AG10803 (cell line): Measurements from ENCODE around the gene KCMF1.

Experiments used
- DNase-seq: peaks from one replicate; pipeline ENCODE4 v3.0.0; 2010; ENCODE audit warnings: low read depth
- H3K4me3 ChIP-seq: 2 replicates; pipeline ENCODE4 v1.5.1; 2011; ENCODE audit warnings: mild to moderate bottlenecking, low read length, control low read depth
- CTCF ChIP-seq: conservative IDR thresholded peaks from 2 replicates; pipeline ENCODE4 v1.5.1; 2011; ENCODE audit warnings: mild to moderate bottlenecking, low read length, control low read depth, inconsistent platforms

KCMF1 gene

GRCh38 chr2:85001595-85001994 lies 30.6 kb downstream of the KCMF1 start:
- no peak for DNase-seq
- no peak for TF ChIP-seq CTCF
- no peak overlapping the region for H3K4me3 ChIP-seq

DNA sequence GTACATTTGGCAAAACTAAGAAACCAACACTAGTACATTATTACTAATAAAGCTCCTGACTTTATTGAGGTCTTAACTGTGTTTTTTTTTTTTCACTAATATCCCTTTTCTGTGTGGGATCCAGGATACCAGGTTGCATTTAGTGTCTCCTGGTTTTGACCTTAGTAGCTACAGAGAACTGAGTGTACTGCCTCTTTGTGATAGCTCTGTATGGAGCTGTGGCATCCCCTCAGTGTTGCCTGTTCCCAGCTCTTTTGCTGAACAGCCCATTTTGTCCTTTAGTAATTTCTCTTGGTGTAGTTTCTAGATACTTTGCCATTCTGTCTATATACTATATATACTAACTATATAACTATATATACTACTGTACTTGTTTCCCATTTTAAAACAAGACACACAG lies 31.6 kb downstream of the KCMF1 start:
- TF ChIP-seq CTCF: no peak
- no peak overlapping the region for H3K4me3 ChIP-seq
- no peak for DNase-seq

DNA sequence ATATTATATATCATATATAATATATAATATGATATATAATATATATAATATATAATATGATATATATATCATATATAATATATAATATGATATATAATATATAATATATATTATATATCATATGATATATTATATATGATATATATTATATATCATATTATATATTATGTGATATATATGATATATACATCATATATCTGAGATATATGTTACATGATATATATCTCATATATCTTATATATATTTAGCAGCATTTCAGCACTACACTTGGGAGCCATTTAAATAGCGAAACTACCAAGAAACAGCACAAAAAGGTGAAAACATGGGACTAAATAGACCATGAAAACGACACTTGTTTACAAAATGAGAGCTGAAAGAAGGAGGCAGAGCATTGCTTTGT lies 37.3 kb downstream of the KCMF1 start:
- no peak for DNase-seq
- no peak overlapping the region for H3K4me3 ChIP-seq
- no peak for TF ChIP-seq CTCF

- H3K4me3 ChIP-seq: no peak overlapping the region
- no peak for DNase-seq
- no peak for TF ChIP-seq CTCF
These were observed 38.2 kb downstream of the KCMF1 start for GRCh38 chr2:85009019-85009618.

- H3K4me3 ChIP-seq: no peak overlapping the region
- DNase-seq: no peak
- no peak for TF ChIP-seq CTCF
These were observed 39.4 kb downstream of the KCMF1 start for GRCh38 chr2:85010404-85010803.

GRCh38 chr2:85011098-85011497 lies 40.1 kb downstream of the KCMF1 start:
- DNase-seq: no peak
- TF ChIP-seq CTCF: no peak
- H3K4me3 ChIP-seq: no peak overlapping the region

DNA sequence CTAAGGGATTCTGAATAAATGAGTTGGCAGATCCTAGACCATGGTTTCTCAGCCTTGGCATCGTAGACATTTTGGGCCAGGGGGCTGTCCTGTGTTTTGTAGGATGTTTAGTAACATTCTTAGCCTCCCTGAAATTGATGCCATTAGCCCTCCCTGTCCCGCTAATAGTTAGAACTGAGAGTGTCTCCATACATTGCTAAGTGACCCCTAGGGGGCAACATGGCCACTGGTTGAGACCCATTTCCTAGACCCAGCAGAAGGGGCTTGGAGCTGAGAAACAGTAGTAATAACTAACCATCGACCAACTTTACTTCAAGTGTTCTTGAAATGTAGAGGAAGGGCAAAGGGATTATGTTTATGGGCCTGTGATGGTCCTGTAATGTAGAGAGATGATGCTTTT lies 40.8 kb downstream of the KCMF1 start:
- H3K4me3 ChIP-seq: no peak overlapping the region
- DNase-seq: no peak
- no peak for TF ChIP-seq CTCF
